Panc1 (cell line): ENCODE measurements around the gene AK8.

Experiments used
- SIN3A ChIP-seq: IDR thresholded peaks from 2 replicates; pipeline ENCODE4 v1.6.1; 2012; ENCODE audit warnings: low read depth, mild to moderate bottlenecking, low read length, moderate library complexity, borderline replicate concordance; ENCODE audit not compliant: insufficient read depth
- TF ChIP-seq, protein P1 (sequence below): fragments of 450-650 bp; IDR thresholded peaks from 2 replicates; pipeline ENCODE4 v1.5.1; 2017; ENCODE audit warnings: mild to moderate bottlenecking
- TF ChIP-seq, protein P2 (sequence below), 2 experiments: IDR thresholded peaks; 2 replicates each; pipeline ENCODE4 v1.6.1; 2011 to 2012; ENCODE audit warnings: low read depth in 2 of 2, control low read depth in 1 of 2, low read length in 1 of 2, mild to moderate bottlenecking in 1 of 2, moderate library complexity in 1 of 2; ENCODE audit not compliant: insufficient read depth in 1 of 2

DNA sequence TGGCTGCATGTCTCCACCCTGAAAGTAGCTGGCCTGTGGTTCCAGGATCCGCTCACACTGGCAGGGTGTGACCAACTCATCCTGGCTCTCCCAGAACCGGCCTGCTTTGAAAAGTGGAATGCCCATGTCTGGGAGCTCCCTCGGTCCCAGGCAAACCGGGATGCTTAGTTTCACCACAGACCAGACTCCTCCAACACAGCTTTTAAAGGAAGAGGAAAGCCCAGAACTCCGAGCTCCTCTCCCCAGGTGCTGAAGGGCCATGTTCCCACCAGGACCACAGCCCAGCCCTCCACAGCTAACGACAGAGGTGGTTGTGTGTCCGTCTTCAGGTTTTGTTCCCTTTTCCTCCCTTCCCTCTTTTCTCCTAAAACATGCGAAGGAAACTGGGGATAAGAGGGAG is 169.8 kb downstream of the AK8 start:
- TF ChIP-seq, protein P1, sequence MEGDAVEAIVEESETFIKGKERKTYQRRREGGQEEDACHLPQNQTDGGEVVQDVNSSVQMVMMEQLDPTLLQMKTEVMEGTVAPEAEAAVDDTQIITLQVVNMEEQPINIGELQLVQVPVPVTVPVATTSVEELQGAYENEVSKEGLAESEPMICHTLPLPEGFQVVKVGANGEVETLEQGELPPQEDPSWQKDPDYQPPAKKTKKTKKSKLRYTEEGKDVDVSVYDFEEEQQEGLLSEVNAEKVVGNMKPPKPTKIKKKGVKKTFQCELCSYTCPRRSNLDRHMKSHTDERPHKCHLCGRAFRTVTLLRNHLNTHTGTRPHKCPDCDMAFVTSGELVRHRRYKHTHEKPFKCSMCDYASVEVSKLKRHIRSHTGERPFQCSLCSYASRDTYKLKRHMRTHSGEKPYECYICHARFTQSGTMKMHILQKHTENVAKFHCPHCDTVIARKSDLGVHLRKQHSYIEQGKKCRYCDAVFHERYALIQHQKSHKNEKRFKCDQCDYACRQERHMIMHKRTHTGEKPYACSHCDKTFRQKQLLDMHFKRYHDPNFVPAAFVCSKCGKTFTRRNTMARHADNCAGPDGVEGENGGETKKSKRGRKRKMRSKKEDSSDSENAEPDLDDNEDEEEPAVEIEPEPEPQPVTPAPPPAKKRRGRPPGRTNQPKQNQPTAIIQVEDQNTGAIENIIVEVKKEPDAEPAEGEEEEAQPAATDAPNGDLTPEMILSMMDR, result no peak
- TF ChIP-seq SIN3A, result no peak
- TF ChIP-seq, protein P2, sequence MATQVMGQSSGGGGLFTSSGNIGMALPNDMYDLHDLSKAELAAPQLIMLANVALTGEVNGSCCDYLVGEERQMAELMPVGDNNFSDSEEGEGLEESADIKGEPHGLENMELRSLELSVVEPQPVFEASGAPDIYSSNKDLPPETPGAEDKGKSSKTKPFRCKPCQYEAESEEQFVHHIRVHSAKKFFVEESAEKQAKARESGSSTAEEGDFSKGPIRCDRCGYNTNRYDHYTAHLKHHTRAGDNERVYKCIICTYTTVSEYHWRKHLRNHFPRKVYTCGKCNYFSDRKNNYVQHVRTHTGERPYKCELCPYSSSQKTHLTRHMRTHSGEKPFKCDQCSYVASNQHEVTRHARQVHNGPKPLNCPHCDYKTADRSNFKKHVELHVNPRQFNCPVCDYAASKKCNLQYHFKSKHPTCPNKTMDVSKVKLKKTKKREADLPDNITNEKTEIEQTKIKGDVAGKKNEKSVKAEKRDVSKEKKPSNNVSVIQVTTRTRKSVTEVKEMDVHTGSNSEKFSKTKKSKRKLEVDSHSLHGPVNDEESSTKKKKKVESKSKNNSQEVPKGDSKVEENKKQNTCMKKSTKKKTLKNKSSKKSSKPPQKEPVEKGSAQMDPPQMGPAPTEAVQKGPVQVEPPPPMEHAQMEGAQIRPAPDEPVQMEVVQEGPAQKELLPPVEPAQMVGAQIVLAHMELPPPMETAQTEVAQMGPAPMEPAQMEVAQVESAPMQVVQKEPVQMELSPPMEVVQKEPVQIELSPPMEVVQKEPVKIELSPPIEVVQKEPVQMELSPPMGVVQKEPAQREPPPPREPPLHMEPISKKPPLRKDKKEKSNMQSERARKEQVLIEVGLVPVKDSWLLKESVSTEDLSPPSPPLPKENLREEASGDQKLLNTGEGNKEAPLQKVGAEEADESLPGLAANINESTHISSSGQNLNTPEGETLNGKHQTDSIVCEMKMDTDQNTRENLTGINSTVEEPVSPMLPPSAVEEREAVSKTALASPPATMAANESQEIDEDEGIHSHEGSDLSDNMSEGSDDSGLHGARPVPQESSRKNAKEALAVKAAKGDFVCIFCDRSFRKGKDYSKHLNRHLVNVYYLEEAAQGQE (IDR thresholded peaks at IDR 0.05; ENCODE audit: insufficient read depth in 1 of 2, low read depth in 2 of 2, low read length in 1 of 2), result no peak
